ENCODE results near the gene IQGAP2.

DNA sequence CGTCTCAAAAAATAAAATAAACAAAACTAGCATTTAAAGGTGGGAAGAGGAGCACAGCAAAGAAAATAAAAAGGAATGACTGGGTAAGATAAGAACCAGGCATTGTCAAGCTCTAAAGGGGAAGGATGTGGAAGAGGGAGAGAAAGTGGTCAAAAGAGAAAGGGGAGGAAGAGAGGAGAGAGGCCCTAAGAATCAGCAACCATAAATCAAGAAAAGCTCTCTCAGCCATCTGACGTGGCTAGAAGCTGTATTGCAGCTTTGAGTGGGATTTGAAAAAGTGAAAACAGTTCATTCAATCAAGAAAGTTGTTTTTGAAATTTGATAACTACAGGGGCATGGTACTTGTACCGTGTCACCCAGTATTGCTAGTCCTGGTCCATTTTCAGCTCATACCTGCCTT, 267.4 kb downstream of the IQGAP2 start:
- TF ChIP-seq CTCF (conservative IDR thresholded peaks at IDR 0.05; ENCODE audit: low read depth, low read length) (no peak), EZH2phosphoT487 (IDR thresholded peaks at IDR 0.05; ENCODE audit: borderline replicate concordance, low read length) (no peak), EZH2 (IDR thresholded peaks at IDR 0.05; ENCODE audit: low read length, unreplicated experiment) (no peak)

All from PC-3 (cell line).